T-helper 22 cell (primary cell): ENCODE measurements around the gene CRELD2.

Experiments used
- DNase-seq: peaks from one replicate; pipeline ENCODE4 v3.0.0-alpha.2; 2020; ENCODE audit warnings: low read depth

CRELD2 gene

GRCh38 chr22:49917974-49918910 lies at the start of gene CRELD2, which contains the start of gene ALG12:
TSS of gene CRELD2 (plus strand) at chr22:49918634. CDS start at chr22:49918770, 136 bp downstream.
TSS of gene ALG12 (minus strand) at chr22:49918438. CDS start at chr22:49913765, 4,673 bp downstream.
- DNase-seq: peak; percentile 93

DNA sequence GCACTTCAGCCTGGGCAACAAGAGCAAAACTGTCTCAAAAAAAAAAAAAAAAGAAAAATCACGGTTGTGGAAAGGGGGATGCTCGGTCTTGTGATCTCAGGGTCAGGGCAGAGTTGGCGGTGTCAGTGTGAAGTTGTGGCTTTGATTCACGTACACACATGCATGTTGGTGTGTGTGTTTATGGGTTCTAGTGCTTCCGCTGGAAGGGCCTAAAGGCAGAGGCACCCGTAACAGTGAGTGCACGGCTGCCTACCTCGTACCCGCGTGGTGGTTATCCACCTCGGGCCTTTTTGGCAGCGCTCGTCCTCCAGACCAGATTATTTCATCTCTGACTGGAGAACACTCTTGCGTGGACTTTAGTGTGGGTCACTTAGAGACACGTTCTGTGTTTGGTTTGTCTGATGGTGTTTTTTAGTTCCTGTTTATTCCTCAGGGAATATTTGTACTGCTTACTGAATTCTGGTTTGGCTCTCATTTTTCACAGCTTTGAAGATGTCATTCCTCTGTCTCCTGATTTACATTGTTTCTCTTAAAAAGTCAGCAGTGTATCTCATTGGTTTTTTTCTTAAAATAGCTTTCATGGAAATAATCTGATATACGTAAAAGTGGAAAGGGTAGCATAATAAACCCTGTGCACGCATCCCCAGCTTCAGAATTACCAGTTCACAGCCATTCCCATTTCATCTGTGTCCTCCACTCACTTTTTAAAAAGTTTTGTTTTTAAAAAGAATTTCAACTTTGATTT lies 49.2 kb upstream of the CRELD2 start:
- no peak for DNase-seq

GRCh38 chr22:49869845-49870712 lies 48.4 kb upstream of the CRELD2 start:
- DNase-seq: peak; percentile 49

DNA sequence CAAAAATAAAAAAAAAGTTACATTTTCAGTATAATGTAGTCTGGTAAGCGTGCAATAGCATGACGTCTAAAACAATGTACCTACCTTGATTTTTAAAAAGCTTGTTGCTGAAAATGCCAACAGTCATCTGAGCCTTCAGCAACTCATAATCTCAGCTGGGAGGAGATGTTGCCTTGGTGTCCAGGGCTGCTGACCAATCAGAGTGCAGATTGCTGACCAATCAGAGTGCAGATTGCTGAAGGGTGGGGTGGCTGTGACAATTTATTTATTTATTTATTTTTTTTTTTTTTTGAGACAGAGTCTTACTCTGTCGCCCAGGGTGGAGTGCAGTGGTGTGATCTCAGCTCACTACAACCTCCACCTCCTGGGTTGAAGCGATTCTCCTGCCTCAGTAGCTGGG lies 47.0 kb upstream of the CRELD2 start:
- DNase-seq: no peak

DNA sequence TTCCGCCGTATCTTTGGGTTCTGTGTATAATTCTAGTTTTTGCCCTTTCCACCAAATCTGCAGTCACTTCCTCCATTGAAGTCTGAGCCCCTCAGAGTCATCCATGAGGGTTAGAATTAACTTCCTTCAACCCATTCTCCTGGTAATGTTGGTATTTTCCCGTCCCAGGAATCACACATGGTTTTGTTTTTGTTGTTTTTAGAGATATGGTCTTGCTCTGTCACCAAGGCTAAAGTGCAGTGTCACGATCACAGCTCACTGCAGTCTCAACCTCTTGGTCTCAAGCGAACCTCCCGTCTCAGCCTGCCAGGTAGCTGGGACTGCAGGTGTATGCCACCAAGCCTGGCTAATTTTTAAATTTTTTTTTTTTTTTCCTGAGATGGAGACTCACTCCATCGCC lies 46.1 kb upstream of the CRELD2 start:
- DNase-seq: no peak

DNA sequence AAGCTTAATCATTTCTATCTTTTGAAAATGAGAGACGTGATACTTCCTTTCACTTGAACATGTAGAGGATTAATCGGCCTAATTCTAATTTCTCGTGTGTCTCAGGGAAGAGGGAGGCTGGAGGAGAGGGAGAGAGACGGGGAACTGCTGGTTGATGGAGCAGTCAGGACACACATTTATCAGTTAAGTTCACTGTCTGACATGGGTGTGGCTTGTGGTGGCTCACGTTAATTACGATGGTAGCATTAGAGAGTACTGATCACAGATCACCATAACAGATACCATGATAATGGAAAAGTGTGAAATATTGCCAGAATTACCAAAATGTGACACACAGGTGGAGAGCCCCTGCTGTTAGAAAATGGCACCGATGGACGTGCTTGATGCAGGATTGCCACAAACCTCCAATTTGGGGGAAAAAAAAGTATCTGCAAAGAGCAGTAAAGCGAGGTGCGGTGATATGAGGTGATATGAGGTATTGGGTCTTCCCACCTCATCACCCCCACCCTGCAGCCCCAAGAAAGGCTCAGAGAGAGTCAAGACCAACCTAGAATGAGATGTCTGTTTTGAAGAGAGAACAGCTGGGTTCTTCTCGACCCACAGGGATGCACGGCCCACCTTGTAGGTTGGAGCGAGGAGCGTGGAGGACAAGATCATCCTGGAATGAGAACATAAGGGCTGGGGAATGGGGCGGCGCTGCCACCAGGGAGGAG lies 45.0 kb upstream of the CRELD2 start:
- DNase-seq: no peak

- DNase-seq: no peak
Measured at GRCh38 chr22:49877642-49878041, 40.8 kb upstream of the CRELD2 start.

GRCh38 chr22:49878206-49878605 lies 40.2 kb upstream of the CRELD2 start:
- DNase-seq: no peak

DNA sequence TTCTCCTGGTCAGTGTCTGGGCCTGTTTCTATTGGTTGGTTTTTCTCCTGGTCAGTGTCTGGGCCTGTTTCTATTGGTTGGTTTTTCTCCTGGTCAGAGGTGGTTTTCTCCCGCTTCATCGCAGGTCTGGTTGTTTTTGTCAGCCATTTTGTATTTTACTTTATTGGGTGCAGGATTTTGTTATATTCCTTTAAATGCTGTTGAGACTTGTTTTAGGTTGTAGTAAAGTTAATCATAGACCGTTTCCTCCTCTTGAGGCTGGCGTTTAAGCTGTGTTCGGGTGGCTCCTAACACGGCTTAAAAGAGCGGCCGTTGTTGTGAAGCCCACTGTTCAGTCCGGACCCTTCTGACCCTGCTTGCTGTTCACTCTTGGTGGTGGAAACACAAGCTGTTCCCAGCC lies 38.6 kb upstream of the CRELD2 start:
- DNase-seq: no peak

DNA sequence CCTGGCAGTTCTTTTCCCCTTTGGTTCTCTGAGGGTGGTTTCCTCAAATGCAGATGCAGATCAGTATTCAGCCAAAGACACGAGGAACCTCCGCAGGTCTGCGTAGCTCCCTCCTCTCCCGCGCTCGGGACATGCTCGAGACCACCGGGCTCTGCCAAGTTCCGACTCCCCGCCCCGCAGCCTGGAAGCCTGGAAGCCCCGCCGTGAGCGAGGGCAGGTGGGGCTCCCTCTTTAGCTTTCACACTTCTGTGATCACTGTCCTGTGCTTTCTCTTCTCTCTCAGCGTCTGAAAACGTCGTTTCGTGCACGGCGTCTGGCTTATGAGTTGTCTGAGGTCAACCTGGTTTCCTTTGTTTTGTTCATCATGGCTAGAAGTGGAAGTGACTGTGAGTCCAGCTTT lies 38.2 kb upstream of the CRELD2 start:
- no peak for DNase-seq

GRCh38 chr22:49881856-49882255 lies 36.6 kb upstream of the CRELD2 start:
- no peak for DNase-seq

- DNase-seq: no peak
Measured at GRCh38 chr22:49882519-49883293, 35.7 kb upstream of the CRELD2 start.

- no peak for DNase-seq
Measured at GRCh38 chr22:49883294-49883640, 35.2 kb upstream of the CRELD2 start.

DNA sequence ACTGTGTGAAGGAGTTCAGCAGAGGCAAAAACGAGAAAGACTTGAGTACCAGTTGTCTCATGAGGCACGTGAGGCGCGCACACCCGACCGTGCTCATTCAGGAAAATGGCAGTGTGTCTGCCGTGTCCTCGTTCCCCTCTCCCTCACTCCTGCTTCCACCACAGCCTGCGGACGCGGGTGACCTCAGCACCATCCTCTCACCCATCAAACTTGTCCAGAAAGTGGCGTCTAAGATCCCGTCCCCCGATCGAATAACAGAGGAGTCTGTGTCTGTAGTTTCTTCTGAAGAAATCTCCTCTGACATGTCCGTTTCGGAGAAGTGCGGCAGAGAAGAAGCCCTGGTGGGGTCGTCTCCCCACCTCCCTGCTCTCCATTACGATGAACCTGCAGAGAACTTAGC lies 34.4 kb upstream of the CRELD2 start:
- no peak for DNase-seq

GRCh38 chr22:49884503-49885260 lies 33.8 kb upstream of the CRELD2 start:
- no peak for DNase-seq

- DNase-seq: no peak
Measured at GRCh38 chr22:49885281-49885680, 33.2 kb upstream of the CRELD2 start.

GRCh38 chr22:49885881-49886280 lies 32.6 kb upstream of the CRELD2 start:
- no peak for DNase-seq

GRCh38 chr22:49886346-49887063 lies 31.9 kb upstream of the CRELD2 start:
- no peak for DNase-seq

- no peak for DNase-seq
Measured at GRCh38 chr22:49887064-49887451, 31.4 kb upstream of the CRELD2 start.
